Activated naive CD4-positive, alpha-beta T cell (primary cell): ENCODE data around the gene IDH3G.
"Not testable (repeated sequence)": the region's sequence is repeated elsewhere in the genome, so short reads cannot be mapped to it uniquely, and the experiment has no call there.

ENCODE experiments used
- DNase-seq, 4 experiments: peaks; one replicate each; lab custom pipeline; 2025; lab: John Stamatoyannopoulos, UW

Gene IDH3G

GRCh38 chrX:153762626-153763173 lies 31.5 kb downstream of the IDH3G start:
- no peak for DNase-seq

GRCh38 chrX:153761863-153762262 lies 32.3 kb downstream of the IDH3G start:
- DNase-seq = no peak

GRCh38 chrX:153755136-153755535 lies 39.0 kb downstream of the IDH3G start:
- no peak for DNase-seq

- DNase-seq = no peak
Observed at GRCh38 chrX:153750127-153750774, 43.9 kb downstream of the IDH3G start.

- not testable (repeated sequence) for DNase-seq
Observed at GRCh38 chrX:153749017-153749416, 45.2 kb downstream of the IDH3G start.

GRCh38 chrX:153746991-153747390 lies 47.2 kb downstream of the IDH3G start:
- DNase-seq = not testable (repeated sequence)

- DNase-seq = no peak
Observed at GRCh38 chrX:153746359-153746758, 47.8 kb downstream of the IDH3G start.

GRCh38 chrX:153745067-153745433 lies 49.1 kb downstream of the IDH3G start:
- DNase-seq = not testable (repeated sequence)

GRCh38 chrX:153744210-153745066 lies 49.7 kb downstream of the IDH3G start:
- DNase-seq = no peak

GRCh38 chrX:153743468-153744209 lies 50.5 kb downstream of the IDH3G start:
- DNase-seq = not testable (repeated sequence)

GRCh38 chrX:153742796-153743467 lies 51.2 kb downstream of the IDH3G start:
- DNase-seq = not testable (repeated sequence)

GRCh38 chrX:153742111-153742510 lies 52.1 kb downstream of the IDH3G start:
- DNase-seq = not testable (repeated sequence)

- DNase-seq = no peak
Observed at GRCh38 chrX:153741446-153741845, 52.7 kb downstream of the IDH3G start.

- no peak for DNase-seq
Observed at GRCh38 chrX:153740631-153741222, 53.4 kb downstream of the IDH3G start.

- no peak for DNase-seq
Observed at GRCh38 chrX:153739754-153740486, 54.3 kb downstream of the IDH3G start.

GRCh38 chrX:153738056-153738605 lies 56.0 kb downstream of the IDH3G start:
- DNase-seq = no peak

- DNase-seq = no peak
Observed at GRCh38 chrX:153736871-153737441, 57.2 kb downstream of the IDH3G start.

- DNase-seq = no peak
Observed at GRCh38 chrX:153736071-153736820, 57.9 kb downstream of the IDH3G start.
